ENCODE data around the gene AMBRA1.
A peak's percentile ranks its signal among the peaks of the same experiment; 100 is the strongest.

The AMBRA1 gene

DNA sequence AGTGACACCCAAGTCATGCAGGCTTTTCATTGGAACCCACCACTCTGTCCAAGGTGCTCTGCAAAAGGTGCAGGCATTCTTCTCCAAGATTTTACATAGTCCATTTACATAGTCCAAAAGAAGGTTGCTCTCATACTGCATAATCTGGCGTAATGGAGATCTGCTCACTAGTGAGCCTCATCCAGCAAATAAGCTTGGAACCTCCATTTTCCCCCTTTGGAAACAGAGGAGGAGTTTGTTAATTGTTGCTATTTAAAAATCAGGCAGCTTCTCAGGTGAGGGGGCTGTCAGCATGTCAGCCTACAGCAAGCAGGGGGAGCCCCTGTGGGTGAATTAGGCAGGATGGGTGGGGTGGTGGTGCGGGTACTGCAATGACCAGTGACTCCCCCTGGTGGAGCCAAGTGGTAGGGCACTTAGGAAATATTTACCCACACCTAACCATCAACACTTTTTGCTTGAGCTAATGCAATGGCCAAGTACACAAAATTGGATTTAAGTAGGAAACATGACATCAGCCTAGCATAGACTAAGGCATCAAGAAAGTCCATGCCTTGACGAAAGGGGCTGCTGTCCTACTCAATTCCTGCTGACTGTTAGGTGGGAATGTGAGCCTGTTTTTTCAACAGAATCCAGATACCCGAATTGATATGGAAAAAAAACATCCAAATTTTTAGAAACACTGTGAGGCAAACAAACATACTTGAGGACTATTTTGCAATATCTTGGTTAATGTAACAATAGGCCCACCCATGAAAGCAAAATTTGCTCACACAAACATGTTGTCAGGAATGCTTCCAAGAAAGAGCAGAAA, 64.5 kb downstream of the AMBRA1 start:
- DNase-seq (ENCODE audit: extremely low read depth, low read depth): peak; percentile 11
- TF ChIP-seq, protein P1, sequence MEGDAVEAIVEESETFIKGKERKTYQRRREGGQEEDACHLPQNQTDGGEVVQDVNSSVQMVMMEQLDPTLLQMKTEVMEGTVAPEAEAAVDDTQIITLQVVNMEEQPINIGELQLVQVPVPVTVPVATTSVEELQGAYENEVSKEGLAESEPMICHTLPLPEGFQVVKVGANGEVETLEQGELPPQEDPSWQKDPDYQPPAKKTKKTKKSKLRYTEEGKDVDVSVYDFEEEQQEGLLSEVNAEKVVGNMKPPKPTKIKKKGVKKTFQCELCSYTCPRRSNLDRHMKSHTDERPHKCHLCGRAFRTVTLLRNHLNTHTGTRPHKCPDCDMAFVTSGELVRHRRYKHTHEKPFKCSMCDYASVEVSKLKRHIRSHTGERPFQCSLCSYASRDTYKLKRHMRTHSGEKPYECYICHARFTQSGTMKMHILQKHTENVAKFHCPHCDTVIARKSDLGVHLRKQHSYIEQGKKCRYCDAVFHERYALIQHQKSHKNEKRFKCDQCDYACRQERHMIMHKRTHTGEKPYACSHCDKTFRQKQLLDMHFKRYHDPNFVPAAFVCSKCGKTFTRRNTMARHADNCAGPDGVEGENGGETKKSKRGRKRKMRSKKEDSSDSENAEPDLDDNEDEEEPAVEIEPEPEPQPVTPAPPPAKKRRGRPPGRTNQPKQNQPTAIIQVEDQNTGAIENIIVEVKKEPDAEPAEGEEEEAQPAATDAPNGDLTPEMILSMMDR (IDR thresholded peaks at IDR 0.05; ENCODE audit: low read depth, low read length): peak; percentile 89

DNA sequence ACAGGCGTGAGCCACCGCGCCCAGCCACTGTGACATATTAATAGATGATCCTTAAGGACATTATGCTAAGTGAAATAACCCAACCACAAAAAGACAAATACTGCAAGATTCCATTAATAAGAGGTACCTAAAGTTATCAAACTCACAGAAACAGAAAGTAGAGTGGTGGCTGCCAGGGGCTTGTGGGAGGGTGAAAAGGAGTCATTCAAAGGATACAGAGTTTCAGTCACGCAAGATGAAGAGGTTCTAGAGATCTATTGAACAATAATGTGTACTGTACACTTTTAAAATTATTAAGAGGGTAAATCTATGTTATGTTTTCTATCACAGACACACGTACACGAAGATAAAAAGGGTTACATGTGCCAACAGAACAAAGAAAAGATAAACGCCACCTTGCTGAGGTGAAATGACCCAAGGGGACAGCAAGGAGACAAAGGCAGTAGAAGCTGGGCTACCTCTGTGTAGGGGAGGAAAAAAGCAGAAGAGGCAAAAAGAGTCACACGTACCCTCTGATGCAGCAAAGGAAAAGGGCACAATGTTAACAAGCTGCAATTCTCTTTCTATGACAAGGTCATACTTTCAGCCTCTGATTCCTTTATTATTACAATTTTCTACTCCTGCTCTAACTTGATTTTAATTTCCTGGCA, 65.3 kb downstream of the AMBRA1 start:
- DNase-seq (ENCODE audit: extremely low read depth, low read depth): no peak
- TF ChIP-seq, protein P1 (IDR thresholded peaks at IDR 0.05; ENCODE audit: low read depth, low read length): no peak

DNA sequence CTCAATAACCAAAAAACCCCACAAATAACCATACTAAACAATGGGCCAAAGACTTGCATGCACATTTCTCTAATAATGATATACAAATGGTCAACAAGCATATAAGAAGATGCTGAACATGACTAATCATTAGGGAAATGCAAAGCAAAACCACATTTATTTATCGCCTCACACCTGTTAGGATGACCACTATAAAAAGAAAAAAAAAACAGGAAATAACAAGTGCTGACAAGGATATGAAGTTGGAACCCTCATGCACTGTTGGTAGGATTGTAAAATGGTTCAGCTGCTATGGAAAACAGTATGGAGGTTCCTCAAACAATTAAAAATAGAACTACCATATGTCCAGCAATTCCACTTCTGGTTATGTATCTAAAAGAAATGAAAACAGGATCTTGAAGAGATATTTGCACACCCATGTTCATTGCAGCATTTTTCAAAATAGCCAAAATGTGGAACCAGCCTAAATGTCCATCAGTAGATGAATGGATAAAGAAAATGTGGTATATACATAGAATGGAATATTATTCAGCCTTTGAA, 66.2 kb downstream of the AMBRA1 start:
- TF ChIP-seq, protein P1 (IDR thresholded peaks at IDR 0.05; ENCODE audit: low read depth, low read length): no peak
- DNase-seq (ENCODE audit: extremely low read depth, low read depth): no peak

DNA sequence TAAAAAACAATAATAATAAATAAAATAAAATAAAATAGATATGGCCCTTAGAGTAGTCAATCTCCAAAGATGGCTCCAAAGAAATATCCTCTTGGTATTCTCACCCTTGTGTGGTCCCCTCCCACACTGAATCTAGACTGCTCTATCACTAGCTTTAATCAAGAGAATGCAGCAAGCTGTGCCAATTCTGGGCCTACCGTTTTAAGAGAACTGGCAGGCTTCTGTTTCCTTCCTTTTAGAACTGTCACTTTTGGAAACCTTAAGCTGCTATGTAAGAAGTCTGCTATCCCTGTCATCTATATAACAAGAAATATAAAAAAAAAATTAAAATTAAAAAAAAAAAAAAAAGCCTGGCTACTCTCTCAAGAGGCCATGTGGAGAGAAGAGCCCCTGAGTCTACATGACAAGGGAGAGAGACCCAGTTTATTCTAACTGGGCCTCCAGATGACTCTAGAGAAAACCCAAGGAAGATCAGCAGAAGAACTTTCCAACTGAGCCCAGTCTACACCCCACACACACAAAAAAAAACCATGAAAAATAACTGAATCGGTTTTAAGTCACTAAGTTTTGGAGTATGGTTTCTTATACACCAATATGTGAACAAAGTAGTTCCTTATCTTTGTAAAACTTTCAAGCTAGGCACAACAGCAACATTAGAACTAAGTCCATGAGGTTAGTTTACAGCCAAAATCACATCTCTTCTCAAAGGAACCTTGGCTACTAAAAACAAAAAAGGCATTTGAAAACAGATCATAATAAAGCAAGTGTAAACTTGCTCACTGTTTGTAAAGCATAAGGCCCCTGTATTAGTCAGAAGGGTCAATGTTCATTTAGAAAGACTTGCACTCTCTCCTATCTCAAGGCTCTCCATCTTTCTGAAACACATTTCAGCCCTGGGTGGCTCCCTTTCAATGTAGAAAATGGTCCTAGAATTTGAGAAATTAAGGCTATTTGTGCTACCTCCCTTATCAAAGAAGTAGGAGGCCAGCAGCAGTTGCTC, 67.3 kb downstream of the AMBRA1 start:
- TF ChIP-seq, protein P1 (IDR thresholded peaks at IDR 0.05; ENCODE audit: low read depth, low read length): no peak
- no peak for DNase-seq (ENCODE audit: extremely low read depth, low read depth)

DNA sequence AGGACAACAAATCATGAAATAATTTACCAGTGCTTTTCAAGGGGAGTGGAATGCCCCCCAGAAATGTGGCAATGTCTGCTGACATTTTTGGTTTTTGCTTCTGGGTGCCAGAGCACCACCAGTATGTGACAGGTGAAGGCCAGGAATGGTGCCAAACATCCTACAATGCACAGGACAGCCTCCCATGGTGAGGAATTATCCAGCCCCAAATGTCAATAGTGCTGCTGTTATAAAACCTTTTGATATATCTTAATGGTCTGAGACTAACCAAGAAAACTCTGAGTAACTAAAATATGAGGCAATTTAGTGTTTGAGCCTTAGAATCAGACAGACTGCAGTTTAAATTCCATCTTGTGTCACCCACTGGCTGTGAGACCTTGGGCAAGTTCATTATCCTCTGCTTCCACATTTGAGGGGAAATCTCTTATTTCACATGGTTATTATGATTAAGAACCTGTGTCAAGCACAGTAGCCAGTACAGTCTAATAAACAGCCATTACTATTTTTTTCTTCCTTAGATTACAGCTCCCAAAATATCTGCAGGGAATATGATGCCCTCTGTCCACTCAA, 69.5 kb downstream of the AMBRA1 start:
- TF ChIP-seq, protein P1 (IDR thresholded peaks at IDR 0.05; ENCODE audit: low read depth, low read length): no peak
- no peak for DNase-seq (ENCODE audit: extremely low read depth, low read depth)

DNA sequence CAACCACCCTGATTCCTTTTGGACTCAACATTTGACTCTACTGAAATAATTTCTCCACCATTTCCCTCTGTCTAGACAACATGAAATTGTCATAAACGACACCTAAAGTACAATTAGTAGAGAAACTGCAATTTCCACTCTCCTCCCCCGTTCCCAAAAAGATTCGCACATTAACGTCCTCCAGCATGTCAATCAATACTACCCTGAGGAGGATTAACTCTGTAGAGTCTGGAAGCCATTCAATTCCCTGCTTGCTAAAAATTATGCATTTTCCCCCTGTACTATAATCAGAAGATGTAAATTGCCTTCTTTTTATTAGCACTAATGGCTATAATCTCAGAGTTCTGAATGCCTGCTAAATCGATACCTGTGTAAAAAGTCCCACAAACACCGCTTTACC, 70.5 kb downstream of the AMBRA1 start:
- no peak for DNase-seq (ENCODE audit: extremely low read depth, low read depth)
- TF ChIP-seq, protein P1 (IDR thresholded peaks at IDR 0.05; ENCODE audit: low read depth, low read length): no peak

Measured in AG09319 (cell line).